H9 (cell line): ENCODE data around the gene UST. TPM values are rescaled to one million over a fixed set of nuclear protein-coding genes. Genes with fewer than 3 reads are reported as not detected.

Experiments used
- DNase-seq: peaks from one replicate; pipeline ENCODE4 v3.0.0-alpha.2; 2017
- H2AFZ ChIP-seq: one replicate; pipeline ENCODE4 v1.6.1; 2013; ENCODE audit warnings: mild to moderate bottlenecking, low read length, control low read depth, moderate library complexity
- H2AK5ac ChIP-seq: 2 replicates; pipeline ENCODE4 v1.6.1; 2013; ENCODE audit warnings: low read length, control low read depth, mixed read lengths; ENCODE audit not compliant: insufficient read length
- H2BK120ac ChIP-seq: one replicate; pipeline ENCODE4 v1.6.1; 2013; ENCODE audit warnings: low read depth, mild to moderate bottlenecking, low read length, control low read depth, inconsistent platforms; ENCODE audit not compliant: poor library complexity, severe bottlenecking
- H2BK12ac ChIP-seq: 2 replicates; pipeline ENCODE4 v1.6.1; 2013; ENCODE audit warnings: low read length, control low read depth, mixed read lengths, low read depth; ENCODE audit not compliant: insufficient read length
- H2BK15ac ChIP-seq: 2 replicates; pipeline ENCODE4 v1.6.1; 2013; ENCODE audit warnings: low read depth, low read length, control low read depth
- H2BK20ac ChIP-seq: one replicate; pipeline ENCODE4 v1.6.1; 2013; ENCODE audit warnings: low read depth, mild to moderate bottlenecking, low read length, control low read depth, inconsistent platforms; ENCODE audit not compliant: poor library complexity, severe bottlenecking
- H2BK5ac ChIP-seq: 2 replicates; pipeline ENCODE4 v1.6.1; 2013; ENCODE audit warnings: low read length, control low read depth, mixed read lengths; ENCODE audit not compliant: insufficient read length
- H3K14ac ChIP-seq: 2 replicates; pipeline ENCODE4 v1.6.1; 2013; ENCODE audit warnings: low read length, control low read depth; ENCODE audit not compliant: insufficient read depth
- H3K18ac ChIP-seq: 2 replicates; pipeline ENCODE4 v1.6.1; 2013; ENCODE audit warnings: low read depth, mild to moderate bottlenecking, mixed read lengths, low read length, control low read depth; ENCODE audit not compliant: insufficient read length
- H3K23ac ChIP-seq: 2 replicates; pipeline ENCODE4 v1.6.1; 2013; ENCODE audit warnings: low read length, control low read depth, mixed read lengths, low read depth; ENCODE audit not compliant: insufficient read length
- H3K23me2 ChIP-seq: 2 replicates; pipeline ENCODE4 v1.6.1; 2013; ENCODE audit warnings: low read depth, mild to moderate bottlenecking, mixed read lengths, low read length, control low read depth; ENCODE audit not compliant: insufficient read length, poor library complexity, severe bottlenecking
- H3K27ac ChIP-seq: 2 replicates; pipeline ENCODE4 v1.5.1; 2013; ENCODE audit warnings: low read length, control low read depth, mixed read lengths, low read depth; ENCODE audit not compliant: insufficient read length
- H3K27me3 ChIP-seq: 2 replicates; pipeline ENCODE4 v1.6.1; 2013; ENCODE audit warnings: low read length, control low read depth, inconsistent platforms; ENCODE audit not compliant: insufficient read depth
- H3K4ac ChIP-seq: 2 replicates; pipeline ENCODE4 v1.6.1; 2013; ENCODE audit warnings: low read depth, mild to moderate bottlenecking, control low read depth, inconsistent platforms, low read length, moderate library complexity
- H3K4me1 ChIP-seq: 2 replicates; pipeline ENCODE4 v1.6.1; 2013; ENCODE audit warnings: low read length, control low read depth, inconsistent platforms; ENCODE audit not compliant: insufficient read depth
- H3K4me2 ChIP-seq: 2 replicates; pipeline ENCODE4 v1.6.1; 2013; ENCODE audit warnings: low read length, control low read depth, mixed read lengths; ENCODE audit not compliant: insufficient read length, insufficient read depth
- H3K56ac ChIP-seq: 2 replicates; pipeline ENCODE4 v1.6.1; 2013; ENCODE audit warnings: low read depth, mild to moderate bottlenecking, mixed read lengths, low read length, control low read depth; ENCODE audit not compliant: insufficient read length
- H3K79me1 ChIP-seq: 2 replicates; pipeline ENCODE4 v1.6.1; 2013; ENCODE audit warnings: low read depth, mild to moderate bottlenecking, moderate library complexity, low read length, control low read depth, inconsistent platforms; ENCODE audit not compliant: insufficient read depth, poor library complexity, severe bottlenecking
- H3K79me2 ChIP-seq: 2 replicates; pipeline ENCODE4 v1.6.1; 2013; ENCODE audit warnings: low read length, control low read depth, inconsistent platforms; ENCODE audit not compliant: insufficient read depth
- H3K9ac ChIP-seq: 2 replicates; pipeline ENCODE4 v1.6.1; 2013; ENCODE audit warnings: low read length, control low read depth, mixed read lengths; ENCODE audit not compliant: insufficient read length; ENCODE audit errors: extremely low read depth
- H3K9me3 ChIP-seq: one replicate; pipeline ENCODE4 v1.6.1; 2013; ENCODE audit warnings: low read depth, low read length, inconsistent platforms; ENCODE audit not compliant: control insufficient read depth
- H3T11ph ChIP-seq: one replicate; pipeline ENCODE4 v1.6.1; 2013; ENCODE audit warnings: mild to moderate bottlenecking, low read length, control low read depth, inconsistent platforms
- H4K20me1 ChIP-seq: one replicate; pipeline ENCODE4 v1.6.1; 2013; ENCODE audit not compliant: control insufficient read depth, insufficient read length, insufficient read depth
- H4K5ac ChIP-seq: 2 replicates; pipeline ENCODE4 v1.6.1; 2013; ENCODE audit warnings: low read depth, mild to moderate bottlenecking, mixed read lengths, low read length, control low read depth; ENCODE audit not compliant: insufficient read length
- H4K8ac ChIP-seq: replicated peaks from 2 replicates; pipeline ENCODE4 v1.6.1; 2013; ENCODE audit warnings: low read length, control low read depth, mixed read lengths, low read depth; ENCODE audit not compliant: insufficient read length
- H4K91ac ChIP-seq: 2 replicates; pipeline ENCODE4 v1.6.1; 2013; ENCODE audit warnings: low read depth, mild to moderate bottlenecking, moderate library complexity, mixed read lengths, low read length, control low read depth; ENCODE audit not compliant: insufficient read length
- H3K27ac Mint-ChIP-seq, 3 experiments: 2 replicates in 2 of 3; 3 replicates in 1 of 3; pipeline ENCODE4 v1.8.0; 2020 to 2021; ENCODE audit warnings: mixed read lengths in 3 of 3, mild to moderate bottlenecking in 1 of 3, moderate library complexity in 1 of 3
- H3K27me3 Mint-ChIP-seq: 2 replicates; pipeline ENCODE4 v1.8.0; 2021; ENCODE audit warnings: low read depth, mild to moderate bottlenecking, moderate library complexity, mixed read lengths
- H3K36me3 Mint-ChIP-seq, 3 experiments: 2 replicates in 2 of 3; 3 replicates in 1 of 3; pipeline ENCODE4 v1.8.0; 2020 to 2021; ENCODE audit warnings: low read depth in 3 of 3, mixed read lengths in 3 of 3; ENCODE audit not compliant: insufficient read depth in 1 of 3
- H3K4me1 Mint-ChIP-seq, 2 experiments: 2 replicates each; pipeline ENCODE4 v1.8.0; 2020; ENCODE audit warnings: mixed read lengths in 2 of 2
- H3K4me3 Mint-ChIP-seq, 2 experiments: 2 replicates in 1 of 2; 3 replicates in 1 of 2; pipeline ENCODE4 v1.8.0; 2020 to 2021; ENCODE audit warnings: mild to moderate bottlenecking in 2 of 2, mixed read lengths in 2 of 2, moderate library complexity in 1 of 2
- H3K9me3 Mint-ChIP-seq, 2 experiments: 2 replicates in 1 of 2; 3 replicates in 1 of 2; pipeline ENCODE4 v1.8.0; 2020; ENCODE audit warnings: mild to moderate bottlenecking in 2 of 2, mixed read lengths in 2 of 2, moderate library complexity in 1 of 2
- CTCF ChIP-seq: fragments of 200-600 bp; sonication (generic); conservative IDR thresholded peaks from 3 replicates; pipeline ENCODE4 v1.8.0; 2021; ENCODE audit warnings: antibody characterized with exemption, mild to moderate bottlenecking
- WGBS: extraction: QIAGEN DNeasy Blood & Tissue Kit; methylation state at CpG from one replicate; pipeline ENCODE4 v1.1.7; 2013; ENCODE audit warnings: missing lambda C conversion rate, low lambda C conversion rate, mixed read lengths; ENCODE audit not compliant: insufficient read length; ENCODE audit errors: extremely low coverage; 5-methylcytosine and 5-hydroxymethylcytosine counted together
- total RNA-seq: library from RNA; stranded (reverse); gene quantifications from 2 replicates; pipeline ENCODE4 v1.2.1, GENCODE V29; 2021

UST gene
- total RNA-seq, 1 experiment from 2014 or later: 14.4 TPM

GRCh38 chr6:149007846-149008245 lies 261.0 kb downstream of the UST start:
- Histone ChIP-seq H4K91ac (no peak overlapping the region), H3K9ac (no peak overlapping the region), H2BK12ac (no peak overlapping the region), H4K8ac (no peak overlapping the region), H2BK15ac (no peak overlapping the region), H3K14ac (no peak overlapping the region), H3K9me3 (no peaks in the 10 kb centered on the region), H3K4me1 (no peaks in the 10 kb centered on the region), H4K20me1 (no peaks in the 10 kb centered on the region), H2AFZ (no peak overlapping the region), H3K56ac (no peak overlapping the region), H3K27me3 (no peaks in the 10 kb centered on the region), H3K18ac (no peak overlapping the region), H3K4ac (no peak overlapping the region), H3K27ac (no peak overlapping the region), H2BK20ac (no peak overlapping the region), H2BK5ac (no peak overlapping the region), H4K5ac (no peak overlapping the region), H3K23ac (no peak overlapping the region), H2AK5ac (no peak overlapping the region), H3K79me1 (no peaks in the 10 kb centered on the region), H3K23me2 (no peaks in the 10 kb centered on the region), H3T11ph (no peak overlapping the region), H2BK120ac (no peak overlapping the region), H3K4me2 (no peak overlapping the region), H3K79me2 (no peaks in the 10 kb centered on the region)
- no CpG with 5 or more reads among the region's 2 CpGs for WGBS
- Mint-ChIP-seq H3K36me3 (peaks cover 29 to 31% (median 31%) of the 10 kb centered on the region in 3 experiments), H3K4me1 (peaks cover 0 to 6% of the 10 kb centered on the region in 2 experiments; a peak in 2 of 4 replicates), H3K27me3 (no peaks in the 10 kb centered on the region; the same call in 1 of the 2 replicates), H3K9me3 (peaks cover 4% of the 10 kb centered on the region in 2 experiments; a peak in 4 of 5 replicates), H3K4me3 (no peak overlapping the region), H3K27ac (no peak overlapping the region)
- TF ChIP-seq CTCF: no peak
- DNase-seq: no peak
